22Rv1 (cell line): Measurements from ENCODE around the gene MPRIP.

Experiments used
- H3K27ac ChIP-seq: fragments of 450-650 bp; 2 replicates; pipeline ENCODE4 v1.5.1; 2017
- CTCF ChIP-seq: fragments of 450-650 bp; IDR thresholded peaks from 2 replicates; pipeline ENCODE4 v1.5.1; 2017; ENCODE audit warnings: mild to moderate bottlenecking
- ZFX ChIP-seq: fragments of 450-650 bp; IDR thresholded peaks from 2 replicates; pipeline ENCODE4 v1.6.1; 2017; ENCODE audit warnings: antibody characterized with exemption, borderline replicate concordance

The MPRIP gene

GRCh38 chr17:17062356-17062755 is 20.1 kb downstream of the MPRIP start:
- no peak overlapping the region for H3K27ac ChIP-seq
- TF ChIP-seq CTCF (no peak), ZFX (no peak)

- H3K27ac ChIP-seq = no peak overlapping the region
- TF ChIP-seq ZFX = no peak
- no peak for TF ChIP-seq CTCF
Measured at GRCh38 chr17:17062866-17063265, 20.6 kb downstream of the MPRIP start.

- TF ChIP-seq CTCF = no peak
- TF ChIP-seq ZFX = no peak
Measured at GRCh38 chr17:17063546-17064122, 21.4 kb downstream of the MPRIP start.

GRCh38 chr17:17064322-17064721 is 22.1 kb downstream of the MPRIP start:
- TF ChIP-seq ZFX (no peak), CTCF (no peak)
- H3K27ac ChIP-seq = no peak overlapping the region

More at GRCh38 chr17:17063546-17064122, 21.4 kb downstream of the MPRIP start:
- no peak overlapping the region for H3K27ac ChIP-seq

GRCh38 chr17:17066021-17066420 is 23.8 kb downstream of the MPRIP start:
- no peak for TF ChIP-seq CTCF
- no peak for TF ChIP-seq ZFX
- no peak overlapping the region for H3K27ac ChIP-seq

- no peak overlapping the region for H3K27ac ChIP-seq
- TF ChIP-seq CTCF = no peak
- no peak for TF ChIP-seq ZFX
Measured at GRCh38 chr17:17067257-17067656, 25.0 kb downstream of the MPRIP start.

GRCh38 chr17:17069849-17070248 is 27.6 kb downstream of the MPRIP start:
- H3K27ac ChIP-seq = no peak overlapping the region
- TF ChIP-seq ZFX (no peak), CTCF (no peak)
